ENCODE data around the gene ALDH1A3.
"Not testable (repeated sequence)": the region's sequence is repeated elsewhere in the genome, so short reads cannot be mapped to it uniquely, and the experiment has no call there.

Gene ALDH1A3

DNA sequence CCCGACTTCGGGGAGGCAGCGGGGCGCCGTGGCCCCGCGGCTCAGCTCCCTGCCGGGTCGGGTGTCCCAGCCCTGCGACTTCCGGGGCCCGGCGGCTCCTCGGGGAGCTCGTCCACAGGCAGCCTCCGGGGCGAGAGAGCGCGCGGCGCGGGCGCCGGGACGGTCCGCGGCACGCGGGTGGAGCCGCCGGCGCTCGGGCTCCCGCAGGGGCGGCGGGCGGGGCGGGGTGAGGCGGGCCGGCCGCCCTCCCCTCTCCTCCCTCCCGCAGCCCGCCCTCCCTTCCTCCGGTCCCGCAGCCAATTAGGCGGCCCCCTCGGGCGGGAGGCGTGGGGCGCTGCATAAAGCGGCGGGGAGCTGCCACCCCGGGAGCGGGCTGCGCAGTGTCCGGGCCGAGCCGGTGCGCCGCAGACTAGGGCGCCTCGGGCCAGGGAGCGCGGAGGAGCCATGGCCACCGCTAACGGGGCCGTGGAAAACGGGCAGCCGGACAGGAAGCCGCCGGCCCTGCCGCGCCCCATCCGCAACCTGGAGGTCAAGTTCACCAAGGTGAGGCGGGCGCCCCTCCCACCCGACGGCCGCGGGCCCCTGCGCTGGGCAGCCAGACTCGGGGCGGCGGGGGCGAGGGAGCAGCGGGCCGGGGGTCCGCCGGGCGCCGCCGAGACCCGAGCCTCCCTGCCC, at the start of gene ALDH1A3:
ALDH1A3 (plus strand) TSS at position 368 of the 675 bp plus-strand sequence; CDS start at position 445, 77 bp downstream.
- DNase-seq = no peak

DNA sequence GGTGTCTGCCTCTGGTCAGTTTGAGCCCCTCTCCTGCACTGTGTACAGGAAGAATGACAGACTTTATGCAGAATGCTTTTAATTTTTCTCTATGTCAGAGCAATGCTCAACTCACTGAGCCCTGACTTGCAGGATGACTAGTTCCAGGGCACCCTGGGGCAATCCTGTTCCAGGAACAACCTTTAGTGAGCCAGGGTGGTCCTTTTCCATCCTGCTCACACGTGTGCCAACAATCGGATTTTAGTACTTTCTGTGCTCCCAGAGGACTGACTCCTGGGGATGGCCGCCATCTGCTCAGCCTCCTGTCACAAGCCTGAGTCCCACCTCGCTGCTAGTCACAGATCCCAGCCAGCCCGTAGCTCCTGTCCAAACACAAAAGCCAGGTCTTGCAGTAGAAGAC, 48.2 kb upstream of the ALDH1A3 start:
- DNase-seq = no peak

DNA sequence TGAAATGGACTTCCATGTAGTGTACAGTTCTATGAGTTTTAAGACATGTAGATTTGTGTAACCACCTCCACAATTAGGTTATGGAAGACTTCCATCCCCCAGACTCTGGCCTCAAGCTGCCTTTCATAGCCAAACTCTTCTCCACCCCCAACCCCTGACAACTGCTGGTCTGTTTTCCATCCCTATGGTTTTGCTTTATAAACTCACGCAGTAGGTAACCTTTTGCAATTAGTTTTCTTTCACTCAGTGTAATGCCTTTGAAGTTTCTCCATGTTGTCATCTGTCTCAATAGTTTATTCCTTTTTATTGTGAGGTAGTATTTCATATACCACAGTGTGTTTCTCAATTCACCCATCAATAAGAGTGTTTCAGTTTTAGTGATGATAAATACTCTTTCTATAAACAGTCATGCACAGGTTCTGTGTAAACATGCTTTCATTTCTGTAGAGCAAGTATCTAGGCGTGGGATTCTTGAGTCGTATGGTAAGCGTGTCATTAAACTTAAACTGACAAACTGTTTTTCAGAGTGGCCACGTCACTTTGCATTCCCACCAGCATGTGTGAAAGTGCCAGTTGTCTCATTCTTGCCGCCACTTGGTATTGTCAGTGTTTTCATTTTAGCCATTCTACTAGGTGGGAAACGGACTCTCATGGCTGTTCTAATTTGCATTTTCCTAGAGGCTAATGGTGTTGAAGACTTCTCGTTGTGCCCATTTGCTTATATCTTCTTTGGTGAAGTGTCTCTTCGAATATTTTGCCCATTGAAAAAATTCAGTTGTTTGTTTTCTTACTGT, 47.3 kb upstream of the ALDH1A3 start:
- DNase-seq = no peak

GRCh38 chr15:100833417-100834389, 45.9 kb upstream of the ALDH1A3 start:
- no peak for DNase-seq

GRCh38 chr15:100834731-100835130, 44.9 kb upstream of the ALDH1A3 start:
- DNase-seq = no peak

GRCh38 chr15:100835636-100836035, 44.0 kb upstream of the ALDH1A3 start:
- DNase-seq = no peak

DNA sequence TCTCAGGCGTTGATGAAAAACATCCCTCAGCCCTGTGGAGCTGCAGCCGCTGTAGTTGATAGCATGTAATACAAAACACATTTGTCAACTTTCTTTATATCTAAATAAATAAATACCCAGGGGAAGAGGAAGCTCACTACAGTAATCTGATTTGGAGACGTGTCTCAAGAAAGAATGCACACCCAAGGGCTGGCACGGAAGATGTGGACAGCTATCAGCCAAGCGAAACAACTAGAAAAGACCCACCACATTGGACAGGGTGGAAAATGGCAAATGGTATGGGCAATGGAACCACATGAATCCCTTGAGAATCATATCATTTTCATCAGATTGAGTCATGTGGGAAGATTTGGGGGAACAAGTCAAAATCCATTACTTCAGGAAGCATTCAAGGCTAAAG, 43.1 kb upstream of the ALDH1A3 start:
- no peak for DNase-seq

DNA sequence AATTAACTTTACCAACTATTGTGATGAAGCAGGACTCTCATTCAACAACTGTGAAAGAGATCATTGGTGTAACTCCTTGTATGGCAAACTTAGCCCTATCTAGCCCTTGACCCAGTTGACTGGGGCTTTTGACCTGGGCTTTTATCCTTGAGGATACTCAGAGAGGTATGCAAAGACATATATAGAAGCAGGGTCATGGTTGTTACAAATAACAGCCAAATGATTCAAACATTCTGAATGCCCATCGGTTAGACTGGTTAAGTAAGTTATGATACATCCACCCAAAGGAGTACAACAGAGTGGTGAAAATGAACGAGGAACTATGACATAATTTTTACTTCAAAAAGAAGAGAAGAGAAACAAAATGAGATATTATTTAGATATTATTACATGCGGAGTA, 38.2 kb upstream of the ALDH1A3 start:
- DNase-seq = no peak

DNA sequence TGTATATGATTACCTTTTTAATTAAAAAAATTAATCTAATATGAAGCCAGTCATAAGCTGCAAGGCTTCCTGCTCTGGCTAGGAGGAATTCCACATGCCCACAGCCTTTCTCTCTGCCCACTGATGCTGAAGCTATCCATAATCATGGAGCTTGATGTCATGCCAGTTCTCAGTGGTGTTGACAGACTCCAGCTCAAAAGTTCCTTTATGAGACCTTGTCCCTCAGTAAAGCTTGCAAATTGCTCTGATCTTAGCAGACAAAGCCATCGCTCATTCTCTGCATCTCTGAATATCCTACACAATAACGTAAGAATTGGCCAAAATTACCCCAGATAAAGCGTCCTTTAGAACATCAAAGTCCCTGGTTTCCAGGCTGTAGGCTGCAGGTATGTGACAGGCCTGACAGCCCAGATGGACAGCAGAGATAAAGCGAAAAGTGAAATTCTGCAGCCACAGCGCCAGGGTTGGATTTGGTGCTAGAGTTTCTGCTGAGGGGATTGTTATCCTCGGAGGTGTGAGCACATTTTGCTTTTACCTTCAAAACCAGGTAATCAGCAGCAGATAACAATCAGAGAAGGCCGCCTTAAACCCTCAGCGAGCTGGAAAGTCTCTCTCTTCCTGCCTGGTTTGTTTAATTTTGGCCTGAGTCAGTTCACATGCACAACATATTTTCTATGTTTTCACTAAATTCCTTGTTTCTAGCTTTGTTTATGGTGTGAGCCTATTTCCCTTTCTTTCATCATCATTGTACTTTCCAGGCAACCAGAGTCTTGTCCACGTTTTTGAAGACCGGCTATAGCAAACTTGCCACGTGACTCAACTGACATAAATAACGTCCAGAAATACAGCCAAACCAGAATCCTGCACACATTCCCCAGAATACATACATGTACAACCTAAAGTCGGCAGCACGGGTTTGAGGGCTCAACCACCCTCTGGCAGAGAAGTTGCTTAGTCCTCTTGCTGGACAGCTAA, 36.6 kb upstream of the ALDH1A3 start:
- no peak for DNase-seq

DNA sequence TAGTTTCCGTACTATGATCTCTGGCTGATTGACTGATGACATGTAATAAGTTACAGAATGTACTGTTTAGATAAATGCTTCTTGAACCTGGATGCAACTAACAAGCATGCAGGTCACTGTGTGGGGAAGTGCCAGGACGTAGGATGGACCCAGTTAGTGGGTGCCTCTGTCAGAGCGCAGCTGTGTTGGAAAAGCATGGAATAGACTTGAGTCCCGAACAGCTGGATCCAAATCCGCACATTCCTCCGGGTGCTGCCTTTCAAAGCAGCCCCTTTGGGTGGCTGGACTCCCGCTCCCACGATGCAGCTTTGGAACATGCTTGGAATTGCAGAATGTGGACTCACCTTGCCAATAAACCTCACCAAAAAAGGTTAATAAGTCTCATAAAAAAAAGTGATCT, 35.5 kb upstream of the ALDH1A3 start:
- DNase-seq = no peak

DNA sequence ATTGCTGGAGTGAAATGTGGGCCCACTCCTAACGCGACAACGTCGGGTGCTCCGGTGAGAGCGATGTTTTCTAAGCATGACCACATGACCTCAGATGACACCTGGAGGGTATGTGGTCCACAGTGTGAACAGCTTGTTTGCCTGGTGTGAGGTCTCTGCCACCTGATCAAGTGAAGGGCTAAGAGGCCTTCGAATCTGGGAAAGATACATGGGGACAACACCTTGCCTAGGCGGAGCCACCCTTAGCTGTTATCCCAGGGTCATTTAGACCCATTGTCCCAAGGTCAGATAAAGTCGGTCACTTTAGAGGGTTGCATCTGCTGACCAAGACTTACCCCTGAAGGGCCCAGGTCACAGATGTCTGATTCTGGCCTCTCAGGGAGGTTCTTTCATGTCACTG, 34.9 kb upstream of the ALDH1A3 start:
- no peak for DNase-seq

DNA sequence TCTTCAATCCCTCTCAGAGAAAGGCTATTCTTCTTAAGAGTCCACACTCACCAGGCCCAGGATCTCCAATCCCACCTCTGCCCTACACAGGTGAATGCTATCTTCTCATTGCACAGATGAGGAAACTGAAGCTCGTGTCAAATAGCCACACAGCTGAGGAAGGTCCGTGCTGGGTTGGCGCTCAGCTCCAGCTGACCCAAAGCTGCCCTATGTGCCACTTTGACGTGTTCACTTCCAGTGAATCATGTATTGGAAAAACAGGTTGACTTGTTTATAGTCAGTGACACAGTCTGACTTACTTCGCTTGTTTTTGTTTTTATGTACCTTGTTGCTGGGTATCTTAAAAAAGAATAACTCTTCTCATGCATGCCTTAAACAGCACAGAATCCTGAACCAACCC, 32.4 kb upstream of the ALDH1A3 start:
- no peak for DNase-seq

DNA sequence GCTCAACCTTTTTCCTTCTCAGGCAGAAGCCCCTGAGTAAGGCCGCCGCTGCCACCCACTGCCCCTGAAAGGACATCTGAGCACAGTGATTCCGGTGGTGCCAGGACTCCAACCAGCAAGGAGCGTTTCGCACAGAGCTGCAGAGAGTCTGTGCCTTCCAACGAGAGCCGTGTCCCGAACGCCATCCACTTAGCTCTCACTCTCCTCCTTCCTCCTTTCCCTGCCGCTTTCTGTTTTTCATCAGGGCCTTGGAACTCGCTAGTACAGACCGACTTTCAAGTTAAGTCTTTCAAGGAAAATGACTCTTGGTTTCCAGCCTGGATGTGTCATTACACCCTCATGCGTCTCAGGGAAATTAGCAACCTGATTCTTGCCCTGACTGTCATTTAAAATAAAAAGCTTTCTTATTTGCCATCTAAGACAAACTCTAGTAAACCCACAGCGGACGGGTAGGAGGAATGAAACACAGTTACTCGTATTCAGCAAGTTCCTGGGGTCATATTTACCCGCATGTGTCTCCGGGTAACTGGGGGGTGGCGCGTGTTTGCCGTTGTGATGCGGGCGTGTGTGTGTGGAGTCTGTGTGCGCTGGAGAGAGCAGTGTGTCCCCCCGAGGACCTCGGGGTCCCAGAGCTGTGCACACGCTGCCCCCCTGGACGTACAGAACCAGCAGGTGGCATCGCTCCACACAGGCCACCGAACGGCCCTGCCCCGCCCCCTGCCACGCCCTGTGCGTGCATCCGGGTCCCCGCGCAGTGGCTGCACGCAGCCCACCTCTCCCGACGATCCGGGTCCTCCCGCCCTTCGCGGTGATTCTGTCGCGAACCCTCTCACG, 30.4 kb upstream of the ALDH1A3 start:
- DNase-seq = no peak

DNA sequence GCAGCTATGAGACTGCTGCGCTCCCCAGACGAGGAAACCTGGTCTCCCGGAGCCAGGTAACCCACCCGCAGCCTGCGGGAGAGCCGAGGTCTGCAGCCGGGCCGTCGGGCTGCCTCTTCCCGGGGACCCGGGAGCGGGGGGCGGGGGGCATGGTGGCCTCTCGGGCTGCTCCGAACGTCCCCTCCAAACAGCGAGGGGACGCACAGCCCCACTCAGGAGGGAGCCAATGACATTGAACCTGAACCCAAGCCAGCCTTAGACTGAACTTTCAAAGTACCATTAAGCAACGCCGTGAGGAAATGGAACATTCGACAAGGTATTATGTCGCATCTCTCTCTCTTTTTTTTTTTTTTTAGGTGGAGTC, 29.8 kb upstream of the ALDH1A3 start:
- no peak for DNase-seq

DNA sequence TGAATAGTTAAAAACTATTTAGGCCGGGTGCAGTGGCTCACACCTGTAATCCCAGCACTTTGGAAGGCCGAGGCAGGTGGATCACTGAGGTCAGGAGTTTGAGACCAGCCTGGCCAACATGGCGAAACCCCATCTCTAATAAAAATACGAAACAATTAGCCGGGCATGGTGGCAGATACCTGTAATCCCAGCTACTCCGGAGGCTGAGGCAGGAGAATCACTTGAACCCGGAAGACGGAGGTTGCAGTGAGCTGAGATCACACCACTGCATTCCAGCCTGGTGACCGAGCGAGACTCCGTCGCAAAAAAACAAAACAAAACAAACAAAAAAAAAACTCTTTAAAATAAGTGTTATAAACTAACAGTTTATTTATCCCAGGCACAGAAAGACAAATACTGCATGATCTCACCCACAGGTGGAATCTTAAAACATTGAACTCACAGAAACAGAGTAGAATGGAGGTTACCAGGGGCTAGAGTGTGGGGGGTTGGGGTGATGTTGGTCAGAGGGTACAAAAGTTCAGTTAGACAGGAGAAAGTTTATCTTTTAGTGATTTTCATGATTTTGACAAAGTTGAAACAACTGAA, 28.1 kb upstream of the ALDH1A3 start:
- DNase-seq = not testable (repeated sequence)

GRCh38 chr15:100852630-100853029, 27.0 kb upstream of the ALDH1A3 start:
- DNase-seq = no peak

- no peak for DNase-seq
Measured at GRCh38 chr15:100853676-100854440, 25.8 kb upstream of the ALDH1A3 start.

- no peak for DNase-seq
Measured at GRCh38 chr15:100856867-100857266, 22.8 kb upstream of the ALDH1A3 start.

DNA sequence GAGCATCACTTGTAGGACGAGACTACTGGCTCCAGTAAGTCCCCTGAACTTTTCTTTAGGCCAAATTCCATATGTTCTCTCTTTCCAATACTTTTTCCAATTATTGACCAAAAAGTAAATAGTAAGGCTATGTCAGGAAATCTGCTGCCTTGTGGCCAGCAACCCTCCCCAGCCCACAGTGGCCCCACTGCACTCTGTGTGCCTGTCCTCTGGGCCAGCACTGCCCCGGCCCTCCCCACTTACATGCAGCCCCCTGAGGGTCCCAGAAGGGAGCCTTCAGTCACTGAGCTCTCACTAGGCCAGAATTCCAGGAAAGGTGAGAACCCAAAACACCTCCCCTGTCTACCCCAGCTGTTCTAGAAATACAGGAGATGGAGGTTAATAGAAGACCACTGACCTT, 21.3 kb upstream of the ALDH1A3 start:
- DNase-seq = no peak
